ENCODE data around the gene TRAF4.

Gene TRAF4

DNA sequence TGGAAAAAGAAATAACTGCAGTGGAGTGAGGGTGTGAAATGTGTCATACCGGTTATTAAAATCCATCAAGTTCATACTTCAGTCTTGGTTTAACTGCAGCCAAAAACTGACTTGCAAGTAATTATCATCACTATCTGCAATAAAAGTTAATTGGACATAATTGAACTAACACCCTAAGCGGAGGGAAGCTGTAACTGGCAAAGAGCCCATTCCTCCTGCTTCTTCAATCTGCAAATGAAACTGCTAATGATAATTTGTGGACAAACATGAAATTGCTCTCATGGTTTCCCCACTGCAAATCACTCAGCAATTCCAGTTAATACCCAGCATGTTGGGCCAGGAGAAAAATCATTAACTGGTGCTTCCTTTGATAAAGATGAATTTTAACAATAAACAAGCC is 52.3 kb downstream of the TRAF4 start:
- no peak for DNase-seq

Measured in cerebellar nuclear complex (tissue), 1 donor.